Measurements from ENCODE around the gene IGF1R.

- TF ChIP-seq ZNF124 (CRISPR knock-in tag; IDR thresholded peaks at IDR 0.05) (no peak), ZNF18 (CRISPR knock-in tag; IDR thresholded peaks at IDR 0.05; ENCODE audit: insufficient replicate concordance) (no peak), FOXA3 (CRISPR knock-in tag; IDR thresholded peaks at IDR 0.05) (no peak), ZNF484 (CRISPR knock-in tag; IDR thresholded peaks at IDR 0.05; ENCODE audit: borderline replicate concordance, low read depth) (no peak), FOXP1 (IDR thresholded peaks at IDR 0.05) (no peak), FOXP1 (CRISPR knock-in tag; IDR thresholded peaks at IDR 0.05) (no peak), MAX (IDR thresholded peaks at IDR 0.05) (no peak), ZKSCAN5 (CRISPR knock-in tag; IDR thresholded peaks at IDR 0.05) (no peak), EZH2 (conservative IDR thresholded peaks at IDR 0.05; ENCODE audit: low read depth, low read length) (no peak), NR1H2 (CRISPR knock-in tag; IDR thresholded peaks at IDR 0.05; ENCODE audit: borderline replicate concordance, low read depth) (no peak), FOXO4 (CRISPR knock-in tag; conservative IDR thresholded peaks at IDR 0.05) (no peak), MAFK (conservative IDR thresholded peaks at IDR 0.05 in 1 of 2, IDR thresholded peaks at IDR 0.05 in 1 of 2; ENCODE audit: low read length in 2 of 2) (no peak)
- TF ChIP-seq, protein P1, sequence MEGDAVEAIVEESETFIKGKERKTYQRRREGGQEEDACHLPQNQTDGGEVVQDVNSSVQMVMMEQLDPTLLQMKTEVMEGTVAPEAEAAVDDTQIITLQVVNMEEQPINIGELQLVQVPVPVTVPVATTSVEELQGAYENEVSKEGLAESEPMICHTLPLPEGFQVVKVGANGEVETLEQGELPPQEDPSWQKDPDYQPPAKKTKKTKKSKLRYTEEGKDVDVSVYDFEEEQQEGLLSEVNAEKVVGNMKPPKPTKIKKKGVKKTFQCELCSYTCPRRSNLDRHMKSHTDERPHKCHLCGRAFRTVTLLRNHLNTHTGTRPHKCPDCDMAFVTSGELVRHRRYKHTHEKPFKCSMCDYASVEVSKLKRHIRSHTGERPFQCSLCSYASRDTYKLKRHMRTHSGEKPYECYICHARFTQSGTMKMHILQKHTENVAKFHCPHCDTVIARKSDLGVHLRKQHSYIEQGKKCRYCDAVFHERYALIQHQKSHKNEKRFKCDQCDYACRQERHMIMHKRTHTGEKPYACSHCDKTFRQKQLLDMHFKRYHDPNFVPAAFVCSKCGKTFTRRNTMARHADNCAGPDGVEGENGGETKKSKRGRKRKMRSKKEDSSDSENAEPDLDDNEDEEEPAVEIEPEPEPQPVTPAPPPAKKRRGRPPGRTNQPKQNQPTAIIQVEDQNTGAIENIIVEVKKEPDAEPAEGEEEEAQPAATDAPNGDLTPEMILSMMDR (CRISPR knock-in tag; IDR thresholded peaks at IDR 0.05), result no peak
- TF ChIP-seq, protein P2, sequence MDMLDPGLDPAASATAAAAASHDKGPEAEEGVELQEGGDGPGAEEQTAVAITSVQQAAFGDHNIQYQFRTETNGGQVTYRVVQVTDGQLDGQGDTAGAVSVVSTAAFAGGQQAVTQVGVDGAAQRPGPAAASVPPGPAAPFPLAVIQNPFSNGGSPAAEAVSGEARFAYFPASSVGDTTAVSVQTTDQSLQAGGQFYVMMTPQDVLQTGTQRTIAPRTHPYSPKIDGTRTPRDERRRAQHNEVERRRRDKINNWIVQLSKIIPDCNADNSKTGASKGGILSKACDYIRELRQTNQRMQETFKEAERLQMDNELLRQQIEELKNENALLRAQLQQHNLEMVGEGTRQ (IDR thresholded peaks at IDR 0.05; ENCODE audit: low read depth, low read length), result no peak
- TF ChIP-seq, protein P2 (CRISPR knock-in tag; IDR thresholded peaks at IDR 0.05; ENCODE audit: borderline replicate concordance), result no peak
- TF ChIP-seq, protein P3, sequence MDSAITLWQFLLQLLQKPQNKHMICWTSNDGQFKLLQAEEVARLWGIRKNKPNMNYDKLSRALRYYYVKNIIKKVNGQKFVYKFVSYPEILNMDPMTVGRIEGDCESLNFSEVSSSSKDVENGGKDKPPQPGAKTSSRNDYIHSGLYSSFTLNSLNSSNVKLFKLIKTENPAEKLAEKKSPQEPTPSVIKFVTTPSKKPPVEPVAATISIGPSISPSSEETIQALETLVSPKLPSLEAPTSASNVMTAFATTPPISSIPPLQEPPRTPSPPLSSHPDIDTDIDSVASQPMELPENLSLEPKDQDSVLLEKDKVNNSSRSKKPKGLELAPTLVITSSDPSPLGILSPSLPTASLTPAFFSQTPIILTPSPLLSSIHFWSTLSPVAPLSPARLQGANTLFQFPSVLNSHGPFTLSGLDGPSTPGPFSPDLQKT (CRISPR knock-in tag; IDR thresholded peaks at IDR 0.05; ENCODE audit: borderline replicate concordance), result no peak
Observed at GRCh38 chr15:98653686-98654085, 5.3 kb downstream of the IGF1R start.
